ENCODE data around the gene S100A6.
"Not testable (repeated sequence)": the region's sequence is repeated elsewhere in the genome, so short reads cannot be mapped to it uniquely, and the experiment has no call there.

S100A6 gene

GRCh38 chr1:153527023-153527682, 8.6 kb downstream of the S100A6 start:
- H4K20me1 ChIP-seq (ENCODE audit: insufficient read depth): no peaks in the 10 kb centered on the region
- H3K36me3 ChIP-seq (ENCODE audit: insufficient read depth): no peaks in the 10 kb centered on the region
- no peaks in the 10 kb centered on the region for H3K79me2 ChIP-seq (ENCODE audit: insufficient read depth, low read depth)
- no peaks in the 10 kb centered on the region for H3K27me3 ChIP-seq (ENCODE audit: insufficient read depth, low read depth)
- TF ChIP-seq, protein P1, sequence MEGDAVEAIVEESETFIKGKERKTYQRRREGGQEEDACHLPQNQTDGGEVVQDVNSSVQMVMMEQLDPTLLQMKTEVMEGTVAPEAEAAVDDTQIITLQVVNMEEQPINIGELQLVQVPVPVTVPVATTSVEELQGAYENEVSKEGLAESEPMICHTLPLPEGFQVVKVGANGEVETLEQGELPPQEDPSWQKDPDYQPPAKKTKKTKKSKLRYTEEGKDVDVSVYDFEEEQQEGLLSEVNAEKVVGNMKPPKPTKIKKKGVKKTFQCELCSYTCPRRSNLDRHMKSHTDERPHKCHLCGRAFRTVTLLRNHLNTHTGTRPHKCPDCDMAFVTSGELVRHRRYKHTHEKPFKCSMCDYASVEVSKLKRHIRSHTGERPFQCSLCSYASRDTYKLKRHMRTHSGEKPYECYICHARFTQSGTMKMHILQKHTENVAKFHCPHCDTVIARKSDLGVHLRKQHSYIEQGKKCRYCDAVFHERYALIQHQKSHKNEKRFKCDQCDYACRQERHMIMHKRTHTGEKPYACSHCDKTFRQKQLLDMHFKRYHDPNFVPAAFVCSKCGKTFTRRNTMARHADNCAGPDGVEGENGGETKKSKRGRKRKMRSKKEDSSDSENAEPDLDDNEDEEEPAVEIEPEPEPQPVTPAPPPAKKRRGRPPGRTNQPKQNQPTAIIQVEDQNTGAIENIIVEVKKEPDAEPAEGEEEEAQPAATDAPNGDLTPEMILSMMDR (conservative IDR thresholded peaks at IDR 0.05; ENCODE audit: low read depth, low read length): no peak
- H3K9ac ChIP-seq: no peak overlapping the region
- H3K4me3 ChIP-seq (IDR thresholded peaks at IDR 0.05; ENCODE audit: insufficient read depth, low read depth, low read length): no peak overlapping the region
- no peak overlapping the region for H2AFZ ChIP-seq (ENCODE audit: low read depth)
- no peak overlapping the region for H3K27ac ChIP-seq
- no peaks in the 10 kb centered on the region for H3K4me1 ChIP-seq (ENCODE audit: low read depth, poor library complexity, severe bottlenecking)
- H3K4me2 ChIP-seq: no peak overlapping the region

GRCh38 chr1:153526132-153526543, 9.7 kb downstream of the S100A6 start:
- Histone ChIP-seq H3K4me3 (IDR thresholded peaks at IDR 0.05; ENCODE audit: insufficient read depth, low read depth, low read length) (no peak overlapping the region), H4K20me1 (ENCODE audit: insufficient read depth) (no peaks in the 10 kb centered on the region), H3K4me2 (no peak overlapping the region), H3K79me2 (ENCODE audit: insufficient read depth, low read depth) (no peaks in the 10 kb centered on the region), H3K27me3 (ENCODE audit: insufficient read depth, low read depth) (no peaks in the 10 kb centered on the region), H3K36me3 (ENCODE audit: insufficient read depth) (no peaks in the 10 kb centered on the region), H3K4me1 (ENCODE audit: low read depth, poor library complexity, severe bottlenecking) (no peaks in the 10 kb centered on the region), H3K27ac (no peak overlapping the region), H3K9ac (no peak overlapping the region), H2AFZ (ENCODE audit: low read depth) (no peak overlapping the region)
- TF ChIP-seq, protein P1 (conservative IDR thresholded peaks at IDR 0.05; ENCODE audit: low read depth, low read length): no peak

DNA sequence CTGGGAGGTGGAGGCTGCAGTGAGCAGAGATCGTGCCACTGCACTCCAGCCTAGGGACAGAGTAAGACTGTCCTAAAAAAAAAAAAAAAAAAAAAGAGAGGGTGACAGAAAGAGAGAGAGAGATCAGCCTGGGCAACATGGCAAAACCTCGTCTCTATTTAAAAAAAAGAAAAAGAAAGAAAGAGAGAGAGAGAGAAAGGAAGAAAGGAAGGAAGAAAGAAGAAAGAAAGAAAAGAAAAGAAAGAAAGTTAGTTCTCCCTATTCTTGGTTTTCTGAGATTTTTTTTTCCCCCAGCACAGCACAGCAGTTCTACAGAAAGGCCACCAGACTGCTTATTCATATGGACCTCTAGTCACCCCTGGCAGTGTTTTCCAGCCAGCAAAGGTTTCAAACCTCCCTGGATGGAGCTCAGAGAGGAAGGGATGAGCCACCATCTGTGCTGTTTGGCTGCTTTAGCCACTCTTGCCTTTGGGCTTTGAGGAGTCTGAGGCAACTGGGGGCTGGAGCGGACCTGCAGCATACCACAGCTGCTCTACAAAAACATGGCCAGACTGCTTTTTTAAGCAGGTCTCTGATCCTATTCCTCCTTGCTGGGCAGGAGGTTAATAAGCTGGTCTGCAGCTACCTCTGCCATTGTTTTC, 10.6 kb downstream of the S100A6 start:
- H2AFZ ChIP-seq (ENCODE audit: low read depth): no peak overlapping the region
- TF ChIP-seq, protein P1 (conservative IDR thresholded peaks at IDR 0.05; ENCODE audit: low read depth, low read length): no peak
- H3K4me2 ChIP-seq: no peak overlapping the region
- H3K36me3 ChIP-seq (ENCODE audit: insufficient read depth): no peaks in the 10 kb centered on the region
- H3K27ac ChIP-seq: no peak overlapping the region
- no peak overlapping the region for H3K9ac ChIP-seq
- no peak overlapping the region for H3K4me3 ChIP-seq (IDR thresholded peaks at IDR 0.05; ENCODE audit: insufficient read depth, low read depth, low read length)
- H3K4me1 ChIP-seq (ENCODE audit: low read depth, poor library complexity, severe bottlenecking): no peaks in the 10 kb centered on the region
- no peaks in the 10 kb centered on the region for H4K20me1 ChIP-seq (ENCODE audit: insufficient read depth)
- H3K27me3 ChIP-seq (ENCODE audit: insufficient read depth, low read depth): no peaks in the 10 kb centered on the region
- no peaks in the 10 kb centered on the region for H3K79me2 ChIP-seq (ENCODE audit: insufficient read depth, low read depth)

- not testable (repeated sequence) for H2AFZ ChIP-seq (ENCODE audit: low read depth)
These were observed 13.3 kb downstream of the S100A6 start for GRCh38 chr1:153522353-153523048.

DNA sequence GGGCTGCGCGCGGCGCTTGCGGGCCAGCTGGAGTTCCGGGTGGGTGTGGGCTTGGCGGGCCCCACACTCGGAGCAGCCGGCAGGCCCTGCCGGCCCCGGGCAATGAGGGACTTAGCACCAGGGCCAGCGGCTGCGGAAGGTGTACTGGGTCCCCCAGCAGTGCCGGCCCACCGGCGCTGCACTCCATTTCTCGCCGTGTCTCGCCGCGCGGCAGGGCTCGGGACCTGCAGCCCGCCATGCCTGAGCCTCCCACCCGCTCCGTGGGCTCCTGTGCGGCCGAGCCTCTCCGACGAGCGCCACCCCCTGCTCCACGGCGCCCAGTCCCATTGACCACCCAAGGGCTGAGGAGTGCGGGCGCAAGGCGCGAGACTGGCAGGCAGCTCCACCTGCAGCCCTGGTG, 14.0 kb downstream of the S100A6 start:
- not testable (repeated sequence) for H4K20me1 ChIP-seq (ENCODE audit: insufficient read depth); H3K27me3 ChIP-seq (ENCODE audit: insufficient read depth, low read depth); H3K9ac ChIP-seq; H3K79me2 ChIP-seq (ENCODE audit: insufficient read depth, low read depth); H3K27ac ChIP-seq; H3K4me2 ChIP-seq; H3K36me3 ChIP-seq (ENCODE audit: insufficient read depth); H3K4me3 ChIP-seq (IDR thresholded peaks at IDR 0.05; ENCODE audit: insufficient read depth, low read depth, low read length); H2AFZ ChIP-seq (ENCODE audit: low read depth); H3K4me1 ChIP-seq (ENCODE audit: low read depth, poor library complexity, severe bottlenecking)

More at GRCh38 chr1:153522353-153523048, 13.3 kb downstream of the S100A6 start:
- H3K4me1 ChIP-seq (ENCODE audit: low read depth, poor library complexity, severe bottlenecking); H3K4me2 ChIP-seq; H3K4me3 ChIP-seq (IDR thresholded peaks at IDR 0.05; ENCODE audit: insufficient read depth, low read depth, low read length); H3K36me3 ChIP-seq (ENCODE audit: insufficient read depth); H3K9ac ChIP-seq; H3K79me2 ChIP-seq (ENCODE audit: insufficient read depth, low read depth); H3K27me3 ChIP-seq (ENCODE audit: insufficient read depth, low read depth); H4K20me1 ChIP-seq (ENCODE audit: insufficient read depth); H3K27ac ChIP-seq: not testable (repeated sequence)

Data from KMS-11 (cell line).